Measurements from ENCODE around the gene FGD6.
"Not testable (repeated sequence)": the region's sequence is repeated elsewhere in the genome, so short reads cannot be mapped to it uniquely, and the experiment has no call there.

Gene FGD6

DNA sequence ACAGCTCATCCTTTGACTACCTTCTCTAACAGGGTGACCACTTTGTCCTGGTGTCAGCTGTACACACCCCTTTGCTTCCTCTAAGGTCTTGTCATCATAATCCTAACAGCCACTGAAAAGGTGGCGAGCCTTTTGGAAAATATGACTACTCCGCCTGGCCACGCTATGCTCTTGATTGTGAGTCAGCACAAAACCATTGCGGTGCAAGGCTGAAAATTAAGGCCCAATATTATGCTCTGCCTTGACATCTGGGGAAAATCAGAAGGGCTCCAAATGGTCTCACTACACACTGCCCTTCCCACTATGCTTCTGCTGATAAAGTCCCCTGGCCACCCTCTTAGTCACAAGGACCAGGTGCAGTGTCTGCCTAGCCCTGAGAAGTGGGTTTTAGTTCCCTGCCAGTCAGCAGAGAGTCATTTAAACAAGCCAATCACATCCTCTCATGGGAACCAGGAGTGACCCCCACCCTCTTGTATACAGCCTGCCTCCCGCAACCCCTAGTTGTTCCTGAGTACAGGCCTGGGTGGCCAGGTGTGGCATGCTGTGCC lies 34.3 kb downstream of the FGD6 start:
- in situ Hi-C loops (cut with MboI; ENCODE audit: low sequenced_read_pairs), result no loop called here

- in situ Hi-C loops (cut with MboI; ENCODE audit: low sequenced_read_pairs), result no loop called here
These were observed 36.2 kb downstream of the FGD6 start for GRCh38 chr12:95181103-95181502.

GRCh38 chr12:95179011-95179410 lies 38.3 kb downstream of the FGD6 start:
- in situ Hi-C loops (cut with MboI; ENCODE audit: low sequenced_read_pairs), result no loop called here

GRCh38 chr12:95178136-95178535 lies 39.1 kb downstream of the FGD6 start:
- in situ Hi-C loops (cut with MboI; ENCODE audit: low sequenced_read_pairs), result no loop called here

DNA sequence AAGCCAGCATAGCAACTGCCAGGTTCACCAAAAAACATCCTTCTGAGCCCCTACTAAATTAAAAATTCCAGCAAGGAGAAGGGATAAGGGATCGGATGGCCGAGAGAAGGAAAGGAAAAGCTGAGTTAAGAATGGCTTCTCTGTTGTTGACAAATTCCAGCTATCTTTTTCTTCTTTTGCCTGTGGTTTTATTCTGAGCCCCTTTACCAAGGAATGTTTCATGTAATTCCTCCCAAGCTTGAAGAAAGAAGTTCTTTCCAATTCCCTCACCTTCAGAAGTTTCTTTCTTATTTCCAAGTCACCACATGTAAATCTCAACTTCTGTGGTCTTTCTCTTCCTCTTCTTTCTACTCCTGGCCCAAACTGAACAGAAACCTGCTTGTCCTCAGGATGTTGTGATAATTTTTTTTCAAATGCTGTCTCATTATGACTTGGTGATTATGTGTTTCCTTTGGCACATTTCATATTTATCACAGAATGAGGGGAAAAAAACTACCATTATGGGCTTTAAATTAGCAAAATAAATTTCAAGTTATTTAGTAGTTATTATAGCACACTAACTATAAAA lies 40.0 kb downstream of the FGD6 start:
- in situ Hi-C loops (cut with MboI; ENCODE audit: low sequenced_read_pairs), result no loop called here

DNA sequence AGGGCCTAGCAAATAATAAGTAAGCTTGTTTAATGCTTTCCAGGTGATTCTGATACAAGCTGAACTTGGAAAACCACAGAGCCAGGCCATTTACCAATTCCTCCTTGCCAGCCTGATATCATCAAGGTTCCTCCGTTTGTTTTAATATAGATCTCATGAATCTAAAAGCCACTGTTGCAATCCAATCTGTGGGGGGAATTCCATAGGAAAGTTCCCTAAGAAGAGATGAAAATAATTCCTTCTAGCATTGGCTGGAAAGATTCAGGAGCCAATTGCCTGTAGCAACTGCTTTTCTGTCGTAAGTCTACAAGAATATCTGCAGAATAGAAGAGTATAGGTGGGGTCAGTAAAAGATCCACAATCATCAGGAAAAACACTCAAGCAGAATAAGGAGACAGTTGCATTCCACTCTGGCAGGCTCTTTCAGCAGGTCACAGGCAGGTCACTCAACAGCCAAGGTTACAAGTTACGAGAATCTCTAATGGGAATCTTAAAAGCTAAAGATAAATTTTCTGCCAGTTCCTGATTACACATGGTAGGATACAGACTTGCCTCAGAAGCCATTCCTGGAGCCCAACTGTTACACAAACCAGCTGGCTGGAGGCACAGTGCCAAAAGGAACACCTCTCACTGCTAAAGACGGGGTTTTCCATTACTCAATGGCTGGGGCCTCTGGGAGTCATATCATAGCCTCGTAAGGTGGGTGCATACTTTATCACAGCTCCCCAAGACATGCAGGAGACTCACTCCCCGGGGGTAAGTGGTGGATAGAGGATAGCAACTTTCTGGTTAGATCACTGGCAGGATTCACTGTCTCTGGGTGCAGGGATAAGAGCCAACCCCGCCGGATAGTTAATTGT lies 43.6 kb downstream of the FGD6 start:
- in situ Hi-C loops (cut with MboI; ENCODE audit: low sequenced_read_pairs), result no loop called here

DNA sequence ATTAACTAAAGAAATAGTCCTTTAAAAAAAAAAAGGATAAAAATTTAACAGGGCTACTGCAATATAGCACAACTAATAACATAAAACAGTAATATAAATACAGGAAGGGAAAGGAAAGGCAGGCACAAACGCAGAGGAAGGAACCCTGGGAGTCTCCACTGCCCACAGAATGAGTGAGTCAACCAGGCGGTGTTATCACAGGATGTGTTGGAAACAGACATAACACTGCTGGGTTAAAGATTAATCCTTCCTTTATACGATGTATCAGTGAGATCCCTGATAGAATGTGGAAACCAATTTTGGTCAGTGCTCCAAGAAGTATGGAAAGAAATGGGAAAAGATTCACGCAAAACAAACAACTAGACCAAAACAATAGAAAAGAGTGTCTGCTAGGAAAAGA lies 47.9 kb downstream of the FGD6 start:
- in situ Hi-C loops (cut with MboI; ENCODE audit: low sequenced_read_pairs), result no loop called here

DNA sequence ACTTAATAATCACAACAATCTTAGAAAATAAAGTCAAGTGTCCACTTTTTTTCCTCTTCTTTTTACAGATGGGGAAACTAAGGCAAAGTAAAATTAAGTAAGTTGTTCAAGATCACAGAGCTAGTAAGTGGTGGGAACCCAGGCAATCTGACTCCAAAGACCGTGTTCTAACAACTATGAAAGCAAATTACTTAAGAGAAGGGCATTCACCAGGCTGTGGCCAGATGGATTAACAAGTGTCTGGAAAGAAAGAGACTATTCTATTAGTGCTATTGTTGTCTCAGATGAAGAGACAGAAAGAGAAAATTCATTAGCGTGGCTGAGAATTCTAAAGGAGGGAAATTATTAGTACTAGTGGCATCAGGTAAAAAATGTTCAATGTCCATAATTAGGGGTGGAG lies 48.5 kb downstream of the FGD6 start:
- in situ Hi-C loops (cut with MboI; ENCODE audit: low sequenced_read_pairs), result no loop called here

DNA sequence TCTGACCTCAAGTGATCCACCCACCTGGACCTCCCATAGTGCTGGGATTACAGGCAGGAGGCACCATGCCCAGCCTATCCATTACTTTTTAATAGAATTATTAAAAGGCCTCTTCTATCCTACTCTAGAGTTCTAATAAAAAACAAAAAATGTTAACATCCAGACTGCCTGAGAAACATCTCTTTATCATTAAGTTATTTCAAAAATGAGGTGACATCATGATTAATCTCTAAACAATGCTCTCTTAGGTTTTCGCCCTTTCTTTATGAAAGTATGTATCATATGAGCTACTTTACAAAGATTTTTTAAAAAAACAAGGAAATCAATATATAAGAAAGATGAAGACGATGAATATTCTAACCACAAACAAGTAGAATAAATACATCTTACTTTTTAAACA lies 52.6 kb downstream of the FGD6 start:
- in situ Hi-C loops (cut with MboI; ENCODE audit: low sequenced_read_pairs), result no loop called here

- in situ Hi-C loops (cut with MboI; ENCODE audit: low sequenced_read_pairs), result no loop called here
These were observed 58.3 kb downstream of the FGD6 start for GRCh38 chr12:95158919-95159318.

DNA sequence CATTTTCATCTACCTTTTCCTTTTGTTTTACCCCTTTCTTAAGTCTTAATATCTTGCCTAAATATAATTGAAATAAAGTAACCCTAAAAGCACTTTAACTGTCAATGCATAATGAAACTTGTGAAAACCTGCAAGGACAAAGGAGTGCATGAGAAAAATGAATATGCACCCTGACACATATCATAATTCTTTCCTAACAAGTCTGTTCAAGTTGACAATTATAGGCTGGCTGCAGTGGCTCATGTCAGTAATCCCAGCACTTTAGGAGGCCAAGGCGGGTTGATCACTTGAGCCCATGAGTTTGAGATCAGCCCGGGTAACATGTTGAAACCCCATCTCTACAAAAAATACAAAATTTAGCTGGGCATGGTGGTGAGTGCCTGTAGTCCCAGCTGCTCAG lies 65.4 kb downstream of the FGD6 start:
- in situ Hi-C loops (cut with MboI; ENCODE audit: low sequenced_read_pairs), result no loop called here

- in situ Hi-C loops (cut with MboI; ENCODE audit: low sequenced_read_pairs), result no loop called here
These were observed 65.9 kb downstream of the FGD6 start for GRCh38 chr12:95151406-95151805.

DNA sequence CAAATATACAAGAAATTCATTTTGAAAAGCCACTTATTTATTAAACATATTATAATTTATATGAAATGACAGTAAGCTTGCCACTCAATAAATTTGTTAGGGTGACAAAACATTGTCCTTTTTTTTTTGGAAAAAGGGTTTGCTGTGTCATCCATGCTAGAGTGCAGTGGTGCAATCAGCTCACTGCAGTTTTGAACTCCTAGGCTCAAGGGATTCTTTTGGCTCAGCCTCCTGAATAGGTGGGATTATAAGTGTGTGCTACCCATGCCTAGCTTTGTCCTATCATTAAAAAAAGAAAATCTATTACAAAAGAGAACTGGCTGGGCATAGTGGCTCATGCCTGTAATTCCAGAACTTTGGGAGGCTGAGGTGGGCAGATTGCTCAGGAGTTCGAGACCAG lies 66.8 kb downstream of the FGD6 start:
- in situ Hi-C loops (cut with MboI; ENCODE audit: low sequenced_read_pairs), result no loop called here

DNA sequence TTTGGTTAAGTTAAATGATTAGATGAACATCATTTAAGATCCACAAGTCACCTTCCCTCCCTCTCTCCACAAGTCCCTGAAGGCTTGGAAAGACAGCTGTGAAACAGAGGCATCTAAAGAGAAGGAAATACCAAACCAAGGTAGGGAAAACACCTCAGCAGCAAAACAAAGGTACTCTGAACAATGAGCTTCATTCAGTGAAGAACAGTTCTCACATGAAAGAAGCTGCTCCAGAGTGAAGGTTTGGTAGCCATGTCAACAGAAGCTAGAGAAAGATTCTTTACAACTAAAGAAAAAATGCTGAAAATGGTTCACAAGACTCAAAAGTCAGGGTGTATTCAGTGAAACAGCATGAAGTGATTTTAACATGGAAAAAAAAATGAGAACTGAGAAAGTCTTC lies 69.4 kb downstream of the FGD6 start:
- in situ Hi-C loops (cut with MboI; ENCODE audit: low sequenced_read_pairs), result no loop called here

- in situ Hi-C loops (cut with MboI; ENCODE audit: low sequenced_read_pairs), result no loop called here
These were observed 70.5 kb downstream of the FGD6 start for GRCh38 chr12:95146769-95147168.

DNA sequence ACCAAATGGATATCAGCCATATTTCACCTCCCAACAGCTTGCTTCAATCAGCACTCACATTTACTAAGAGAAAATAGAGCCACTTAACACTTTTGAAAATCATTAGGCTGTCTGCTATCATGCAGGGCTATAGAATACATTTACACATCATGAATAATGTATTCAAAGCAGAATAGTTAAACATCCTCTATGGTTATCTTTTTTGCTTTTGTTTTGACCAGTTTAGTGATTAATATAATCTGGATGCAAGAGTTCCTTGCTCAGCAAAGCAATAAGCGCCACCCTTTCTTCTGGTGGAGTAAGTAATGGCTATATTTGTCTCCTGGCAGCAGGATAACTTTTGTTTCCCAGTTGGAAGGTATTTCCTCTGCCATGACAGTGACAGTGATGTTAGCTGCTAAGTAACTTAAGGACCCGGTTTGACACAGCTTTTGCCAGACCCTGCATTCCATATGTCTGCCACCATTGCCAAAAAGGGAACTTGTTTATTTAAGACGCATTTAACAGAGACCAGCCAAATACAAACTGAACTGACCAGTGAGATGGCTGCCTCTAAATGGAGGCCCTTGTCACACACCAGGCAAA lies 73.6 kb downstream of the FGD6 start:
- in situ Hi-C loops (cut with MboI; ENCODE audit: low sequenced_read_pairs), result no loop called here

DNA sequence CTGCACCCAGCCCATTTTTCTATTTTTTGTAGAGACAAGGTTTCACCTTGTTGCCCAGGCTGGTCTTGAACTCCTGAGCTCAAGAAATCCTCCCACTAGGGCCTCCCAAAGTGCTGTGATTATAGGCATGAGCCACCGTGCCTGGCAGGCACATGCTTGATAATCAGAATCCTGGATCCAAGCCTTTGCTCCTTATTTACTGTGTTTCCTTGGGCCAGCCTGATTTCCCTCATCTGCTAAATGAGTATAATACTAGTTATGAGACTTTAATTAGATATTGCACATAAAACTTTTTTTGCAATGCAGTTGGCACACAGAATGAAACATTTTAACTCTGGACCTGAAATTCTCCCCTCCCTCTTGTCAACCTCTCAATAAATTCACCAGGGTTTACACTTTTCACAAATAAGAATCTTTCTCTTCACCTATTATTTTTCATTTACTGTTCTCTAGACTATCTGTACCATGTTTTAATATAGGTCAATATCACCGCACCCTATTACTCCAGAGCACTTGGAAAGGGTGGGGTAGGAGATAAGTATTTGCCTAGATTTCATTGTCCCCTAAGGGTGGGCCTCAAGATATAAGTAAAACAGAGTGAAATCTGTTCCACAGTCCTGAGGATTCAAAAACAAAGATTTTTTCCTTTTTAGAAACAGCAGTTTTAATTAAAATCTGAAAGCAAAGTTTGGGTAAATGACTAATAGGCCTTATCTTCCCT lies 74.7 kb downstream of the FGD6 start:
- in situ Hi-C loops (cut with MboI; ENCODE audit: low sequenced_read_pairs), result no loop called here

GRCh38 chr12:95141310-95141709 lies 76.0 kb downstream of the FGD6 start:
- in situ Hi-C loops (cut with MboI; ENCODE audit: low sequenced_read_pairs), result no loop called here

DNA sequence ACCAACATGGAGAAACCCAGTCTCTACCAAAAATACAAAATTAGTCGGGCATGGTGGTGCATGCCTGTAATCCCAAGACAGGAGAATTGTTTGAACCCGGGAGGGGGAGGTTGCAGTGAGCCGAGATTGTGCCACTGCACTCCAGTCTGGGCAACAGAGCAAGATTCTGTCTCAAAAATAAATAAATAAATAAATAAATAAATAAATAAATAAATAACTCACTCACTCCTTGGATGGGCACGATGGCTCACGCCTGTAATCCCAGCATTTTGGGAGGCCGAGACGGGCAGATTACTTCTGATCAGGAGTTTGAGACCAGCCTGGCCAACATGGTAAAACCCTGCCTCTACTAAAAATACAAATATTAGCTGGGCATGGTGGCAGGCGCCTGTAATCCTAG lies 79.2 kb downstream of the FGD6 start:
- in situ Hi-C loops (cut with MboI; ENCODE audit: low sequenced_read_pairs), result not testable (repeated sequence)

GRCh38 chr12:95136598-95136997 lies 80.7 kb downstream of the FGD6 start:
- in situ Hi-C loops (cut with MboI; ENCODE audit: low sequenced_read_pairs), result no loop called here

- in situ Hi-C loops (cut with MboI; ENCODE audit: low sequenced_read_pairs), result no loop called here
These were observed 83.2 kb downstream of the FGD6 start for GRCh38 chr12:95134085-95134484.
